AG10803 (cell line): ENCODE data around the gene TMEM236.

ENCODE experiments used
- DNase-seq: peaks from one replicate; pipeline ENCODE4 v3.0.0; 2010; ENCODE audit warnings: low read depth
- H3K4me3 ChIP-seq: 2 replicates; pipeline ENCODE4 v1.5.1; 2011; ENCODE audit warnings: mild to moderate bottlenecking, low read length, control low read depth
- TF ChIP-seq, protein P1 (sequence below): conservative IDR thresholded peaks from 2 replicates; pipeline ENCODE4 v1.5.1; 2011; ENCODE audit warnings: mild to moderate bottlenecking, low read length, control low read depth, inconsistent platforms

TMEM236 gene

DNA sequence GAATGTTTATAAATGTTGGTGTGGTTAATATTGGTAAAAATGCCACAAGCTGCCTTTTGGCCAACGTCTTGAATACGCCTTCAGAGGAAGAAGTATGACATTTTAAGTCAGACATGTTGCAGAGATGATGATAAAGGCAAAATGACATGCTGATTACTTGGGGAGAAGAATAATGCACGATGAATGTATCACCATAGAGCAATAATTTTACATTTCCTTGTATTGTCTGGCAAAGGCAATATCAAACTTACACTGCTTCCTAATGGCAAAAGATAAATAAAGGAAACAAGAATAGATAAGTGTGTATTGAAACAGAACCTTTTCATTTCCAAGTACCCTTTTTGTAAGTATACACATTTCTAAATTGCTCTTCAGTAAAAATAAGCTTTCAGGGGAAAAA is 65.8 kb downstream of the TMEM236 start:
- no peak overlapping the region for H3K4me3 ChIP-seq
- no peak for DNase-seq
- TF ChIP-seq, protein P1, sequence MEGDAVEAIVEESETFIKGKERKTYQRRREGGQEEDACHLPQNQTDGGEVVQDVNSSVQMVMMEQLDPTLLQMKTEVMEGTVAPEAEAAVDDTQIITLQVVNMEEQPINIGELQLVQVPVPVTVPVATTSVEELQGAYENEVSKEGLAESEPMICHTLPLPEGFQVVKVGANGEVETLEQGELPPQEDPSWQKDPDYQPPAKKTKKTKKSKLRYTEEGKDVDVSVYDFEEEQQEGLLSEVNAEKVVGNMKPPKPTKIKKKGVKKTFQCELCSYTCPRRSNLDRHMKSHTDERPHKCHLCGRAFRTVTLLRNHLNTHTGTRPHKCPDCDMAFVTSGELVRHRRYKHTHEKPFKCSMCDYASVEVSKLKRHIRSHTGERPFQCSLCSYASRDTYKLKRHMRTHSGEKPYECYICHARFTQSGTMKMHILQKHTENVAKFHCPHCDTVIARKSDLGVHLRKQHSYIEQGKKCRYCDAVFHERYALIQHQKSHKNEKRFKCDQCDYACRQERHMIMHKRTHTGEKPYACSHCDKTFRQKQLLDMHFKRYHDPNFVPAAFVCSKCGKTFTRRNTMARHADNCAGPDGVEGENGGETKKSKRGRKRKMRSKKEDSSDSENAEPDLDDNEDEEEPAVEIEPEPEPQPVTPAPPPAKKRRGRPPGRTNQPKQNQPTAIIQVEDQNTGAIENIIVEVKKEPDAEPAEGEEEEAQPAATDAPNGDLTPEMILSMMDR, result no peak

DNA sequence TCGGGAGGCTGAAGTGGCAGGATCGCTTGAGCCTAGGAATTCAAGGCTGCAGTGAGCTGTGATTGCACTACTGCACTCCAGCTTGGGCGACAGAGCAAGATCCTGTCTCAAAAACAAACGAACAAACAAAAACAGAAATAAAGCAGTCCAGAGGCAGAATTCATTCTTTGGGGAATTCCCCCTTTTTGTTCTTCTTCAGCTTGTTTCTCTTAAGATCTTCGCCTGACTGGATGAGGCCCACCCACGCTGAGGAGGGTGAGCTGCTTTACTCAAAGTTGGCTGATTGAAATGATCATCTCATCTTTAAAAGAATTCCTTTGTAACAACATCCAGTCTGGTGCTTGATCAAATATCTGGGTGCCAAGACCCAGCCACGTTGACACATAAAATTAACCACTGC is 67.8 kb downstream of the TMEM236 start:
- TF ChIP-seq, protein P1, result no peak
- H3K4me3 ChIP-seq, result no peak overlapping the region
- no peak for DNase-seq

DNA sequence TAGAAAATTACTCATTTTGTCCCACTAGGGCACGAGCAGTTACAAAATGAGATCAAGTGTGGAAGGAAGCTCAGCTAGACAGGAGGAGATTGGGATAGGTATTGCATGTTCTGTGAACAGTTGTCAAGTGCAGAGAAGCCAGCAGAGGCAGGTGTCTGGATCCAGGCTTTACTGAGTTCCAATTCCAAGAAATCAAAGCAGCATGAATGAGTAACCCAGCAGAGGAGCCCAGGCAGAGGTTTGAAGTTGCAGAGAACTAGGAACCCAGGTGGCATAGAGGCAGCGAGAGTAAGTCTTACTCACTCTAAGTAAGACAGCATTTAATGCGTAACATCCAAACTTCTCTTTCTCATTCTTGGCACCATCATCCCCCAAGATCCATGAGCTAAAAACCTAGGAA is 68.9 kb downstream of the TMEM236 start:
- TF ChIP-seq, protein P1, result no peak
- DNase-seq, result no peak
- H3K4me3 ChIP-seq, result no peak overlapping the region

DNA sequence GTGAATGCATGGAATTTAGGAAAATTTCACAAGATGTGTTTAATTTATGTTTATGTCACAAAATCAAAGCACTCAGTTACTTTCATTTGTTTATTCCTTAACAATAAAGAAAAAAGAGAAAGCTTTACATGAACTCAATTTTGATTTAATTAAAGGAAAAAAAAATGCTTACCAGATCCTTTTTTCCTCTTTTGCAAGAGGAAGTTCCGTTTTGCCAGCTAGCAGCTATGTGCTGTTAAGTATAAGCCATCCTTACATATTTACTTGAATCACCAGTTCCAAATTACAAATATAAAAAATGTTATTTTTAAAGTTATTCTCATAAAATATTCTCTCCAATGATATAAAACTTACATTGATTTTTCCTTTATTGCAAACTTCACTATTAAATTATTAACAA is 69.9 kb downstream of the TMEM236 start:
- TF ChIP-seq, protein P1, result no peak

DNA sequence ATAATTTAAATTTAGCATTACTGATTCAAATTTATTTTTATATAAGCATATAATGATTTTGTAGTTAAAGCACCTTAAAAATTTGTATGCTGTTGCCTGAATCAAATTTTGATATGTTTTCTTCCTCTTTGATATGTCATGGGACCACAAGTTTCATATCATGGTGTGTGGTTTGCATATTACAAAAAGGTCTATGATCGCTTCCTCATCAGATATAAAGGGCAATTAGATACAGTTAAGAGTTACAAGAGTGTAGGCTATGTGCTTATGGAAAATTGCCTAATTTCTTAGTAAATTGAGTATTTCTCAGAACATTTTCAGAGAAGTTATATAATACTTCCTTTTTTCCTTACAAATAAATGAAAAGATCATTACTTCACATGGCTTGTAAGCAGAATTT is 79.3 kb downstream of the TMEM236 start:
- TF ChIP-seq, protein P1, result no peak
- no peak overlapping the region for H3K4me3 ChIP-seq
- no peak for DNase-seq

More for the DNA sequence above, 69.9 kb downstream of the TMEM236 start:
- no peak for DNase-seq
- no peak overlapping the region for H3K4me3 ChIP-seq

DNA sequence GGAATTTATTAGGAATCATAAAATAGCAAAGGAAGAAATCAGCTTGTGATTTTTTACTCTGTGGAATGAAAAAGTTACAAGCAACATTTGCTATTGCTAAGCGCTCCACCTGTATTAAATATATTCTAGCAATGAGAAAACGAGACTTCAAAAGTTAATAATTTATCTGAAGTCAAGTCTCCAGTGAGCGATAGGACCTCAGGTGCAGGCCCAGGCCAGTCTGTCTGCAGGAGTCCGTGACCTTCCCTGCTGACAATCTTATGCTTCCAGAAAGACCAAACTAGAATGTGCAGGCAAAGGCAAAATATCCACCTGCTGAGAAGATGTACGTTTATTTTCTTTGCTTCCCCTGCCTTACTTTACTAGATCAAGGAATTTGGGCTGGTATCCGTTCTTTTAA is 79.9 kb downstream of the TMEM236 start:
- TF ChIP-seq, protein P1, result no peak
- DNase-seq, result no peak
- H3K4me3 ChIP-seq, result no peak overlapping the region

DNA sequence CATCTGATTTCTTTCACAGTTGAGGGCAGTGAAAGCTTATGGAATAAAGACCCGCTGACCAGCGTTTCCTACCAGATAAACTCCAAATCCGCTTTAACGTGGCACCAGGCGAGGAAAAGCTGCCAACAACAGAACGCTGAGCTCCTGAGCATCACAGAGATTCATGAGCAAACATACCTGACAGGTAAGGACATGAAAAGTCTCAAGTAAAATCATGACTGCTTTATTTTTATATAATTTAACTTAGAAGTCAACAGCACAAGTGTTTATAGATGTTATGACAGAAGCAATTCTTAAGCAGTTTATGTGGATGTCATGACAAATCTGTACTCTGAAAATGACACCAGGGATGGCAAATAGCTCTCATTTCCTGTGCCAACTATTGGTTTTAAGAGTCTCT is 81.7 kb downstream of the TMEM236 start:
- TF ChIP-seq, protein P1, result no peak
- H3K4me3 ChIP-seq, result no peak overlapping the region
- DNase-seq, result no peak
